K562 (cell line): ENCODE data around the gene HMGB3. TPM values are rescaled to one million over a fixed set of nuclear protein-coding genes. Genes with fewer than 3 reads are reported as not detected.

Experiments
- ARID4B ChIP-seq: sonication (generic); formaldehyde crosslinking; IDR thresholded peaks from 2 replicates; pipeline ENCODE4 v1.8.0; 2022; ENCODE audit warnings: mild to moderate bottlenecking, missing genetic modification reagents
- CTCF ChIP-seq, 3 experiments: IDR thresholded peaks in 2 of 3; conservative IDR thresholded peaks in 1 of 3; 2 replicates each; pipeline ENCODE4 v1.5.1; 2011 to 2012; ENCODE audit warnings: low read length in 3 of 3, mild to moderate bottlenecking in 3 of 3, control low read depth in 2 of 3, improper control_type of control experiment in 1 of 3, inconsistent platforms in 1 of 3, low read depth in 1 of 3, mixed read lengths in 1 of 3, moderate library complexity in 1 of 3; ENCODE audit not compliant: insufficient read depth in 2 of 3
- MAX ChIP-seq: sonication (generic); formaldehyde crosslinking; IDR thresholded peaks from 2 replicates; pipeline ENCODE4 v1.9.0; 2022; ENCODE audit warnings: mild to moderate bottlenecking, missing genetic modification reagents
- ZNF778 ChIP-seq: fragments of 450-650 bp; formaldehyde crosslinking; IDR thresholded peaks from 2 replicates; pipeline ENCODE4 v1.4.0; 2020; ENCODE audit warnings: mild to moderate bottlenecking, moderate library complexity
- polyA plus RNA-seq, 8 experiments: library from polyadenylated mRNA; depleted of rRNA in 4 of 8; stranded (reverse) in 5 of 8; unstranded in 3 of 8; fragments of >200 nt; fragmentation: Nextera tagmentation in 2 of 8; fragmentation: Illumina TruSeq in 1 of 8; extraction: Ambion mirVana in 2 of 8; extraction: Trizol in 1 of 8; gene quantifications; 2 replicates each; pipeline versions ENCODE4 v1.2.1 to v1.2.3, GENCODE V29; 2011 to 2014; ENCODE audit warnings: inconsistent platforms in 1 of 8, missing spikeins in 1 of 8
- total RNA-seq, 7 experiments: library from RNA; depleted of rRNA in 6 of 7; stranded (reverse); fragments of >200 nt in 6 of 7; fragmentation: Illumina TruSeq in 2 of 7; extraction: Trizol in 2 of 7; gene quantifications; 2 replicates each; pipeline versions ENCODE4 v1.2.1 to v1.2.3, GENCODE V29; 2011 to 2021; ENCODE audit warnings: low replicate concordance in 1 of 7

Gene HMGB3
- total and polyA plus RNA-seq, 9 of the 15 experiments (the other 6 are each of a cell fraction or from before 2014, with no cell fraction given) = 36.7 to 168 (median 117) TPM

GRCh38 chrX:150967786-150968185 is 15.3 kb upstream of the HMGB3 start (continued):
- TF ChIP-seq MAX (CRISPR knock-in tag) = no peak
- TF ChIP-seq ARID4B (CRISPR knock-in tag) = no peak
- no peak for TF ChIP-seq CTCF (IDR thresholded peaks at IDR 0.05 in 2 of 3, conservative IDR thresholded peaks at IDR 0.05 in 1 of 3; ENCODE audit: insufficient read depth in 2 of 3, low read depth in 1 of 3, low read length in 3 of 3)
- TF ChIP-seq ZNF778 (CRISPR knock-in tag) = no peak
